Breast epithelium (tissue), 4 donors: ENCODE results near the gene KCNC3. TPM values are rescaled to one million over a fixed set of nuclear protein-coding genes. Genes with fewer than 3 reads are reported as not detected.

Experiments used
- DNase-seq, 2 donors: peaks; one replicate each; pipeline ENCODE4 v3.0.0-alpha.2; 2019; ENCODE audit warnings: low spot score in 2 of 2
- H3K27ac ChIP-seq, 2 donors: fragments of 200-600 bp; sonication (generic) in 1 of 2; one replicate each; pipeline ENCODE4 v1.5.1; 2016 to 2019; ENCODE audit warnings: mild to moderate bottlenecking in 1 of 2
- H3K27me3 ChIP-seq, 2 donors: fragments of 200-600 bp; sonication (generic) in 1 of 2; one replicate each; pipeline versions ENCODE4 v1.5.1 to v1.6.0; 2017 to 2019; ENCODE audit warnings: control low read depth in 1 of 2, mild to moderate bottlenecking in 1 of 2
- H3K36me3 ChIP-seq: fragments of 200-600 bp; one replicate; pipeline ENCODE4 v1.5.1; 2019
- H3K4me1 ChIP-seq, 2 donors: fragments of 200-600 bp; sonication (generic); one replicate each; pipeline ENCODE4 v1.5.1; 2016 to 2019; ENCODE audit warnings: control low read depth in 1 of 2
- H3K4me3 ChIP-seq, 3 donors: fragments of 200-600 bp; sonication (generic); 1 replicate in 2 of 3; 2 replicates in 1 of 3; pipeline ENCODE4 v1.5.1; 2016 to 2019; ENCODE audit warnings: mild to moderate bottlenecking in 3 of 3, moderate library complexity in 2 of 3
- H3K9me3 ChIP-seq, 2 donors: fragments of 200-600 bp; sonication (generic) in 1 of 2; one replicate each; pipeline ENCODE4 v1.5.1; 2016 to 2019; ENCODE audit warnings: control low read depth in 1 of 2
- POLR2A ChIP-seq: fragments of 450-650 bp; IDR thresholded peaks from one replicate; pipeline ENCODE4 v1.6.1; 2016; ENCODE audit warnings: antibody characterized with exemption, mild to moderate bottlenecking, moderate library complexity
- POLR2AphosphoS5 ChIP-seq, 3 donors: sonication (generic); formaldehyde crosslinking; IDR thresholded peaks; one replicate each; pipeline ENCODE4 v1.6.1; 2017; ENCODE audit warnings: antibody characterized with exemption in 3 of 3
- intact Hi-C: fragments of 100-400 bp; cut with DNase I; formaldehyde crosslinking; loops from one replicate; pipeline ENCODE4 v1.15.1; 2023; ENCODE audit warnings: low total_unique reads
- total RNA-seq, 3 donors: library from RNA; depleted of rRNA; stranded (reverse); fragments of >200 nt; gene quantifications; one replicate each; pipeline ENCODE4 v1.1.0, GENCODE V29; 2016
- TF ChIP-seq, protein P1 (sequence below), 3 donors: fragments of 450-650 bp; IDR thresholded peaks; one replicate each; pipeline ENCODE4 v1.5.1; 2016 to 2017; ENCODE audit warnings: antibody characterized with exemption in 3 of 3, mild to moderate bottlenecking in 3 of 3, moderate library complexity in 3 of 3

Gene KCNC3
- total RNA-seq, 3 donors from 2014 or later: 0.32 to 3.7 (median 1.6) TPM

DNA sequence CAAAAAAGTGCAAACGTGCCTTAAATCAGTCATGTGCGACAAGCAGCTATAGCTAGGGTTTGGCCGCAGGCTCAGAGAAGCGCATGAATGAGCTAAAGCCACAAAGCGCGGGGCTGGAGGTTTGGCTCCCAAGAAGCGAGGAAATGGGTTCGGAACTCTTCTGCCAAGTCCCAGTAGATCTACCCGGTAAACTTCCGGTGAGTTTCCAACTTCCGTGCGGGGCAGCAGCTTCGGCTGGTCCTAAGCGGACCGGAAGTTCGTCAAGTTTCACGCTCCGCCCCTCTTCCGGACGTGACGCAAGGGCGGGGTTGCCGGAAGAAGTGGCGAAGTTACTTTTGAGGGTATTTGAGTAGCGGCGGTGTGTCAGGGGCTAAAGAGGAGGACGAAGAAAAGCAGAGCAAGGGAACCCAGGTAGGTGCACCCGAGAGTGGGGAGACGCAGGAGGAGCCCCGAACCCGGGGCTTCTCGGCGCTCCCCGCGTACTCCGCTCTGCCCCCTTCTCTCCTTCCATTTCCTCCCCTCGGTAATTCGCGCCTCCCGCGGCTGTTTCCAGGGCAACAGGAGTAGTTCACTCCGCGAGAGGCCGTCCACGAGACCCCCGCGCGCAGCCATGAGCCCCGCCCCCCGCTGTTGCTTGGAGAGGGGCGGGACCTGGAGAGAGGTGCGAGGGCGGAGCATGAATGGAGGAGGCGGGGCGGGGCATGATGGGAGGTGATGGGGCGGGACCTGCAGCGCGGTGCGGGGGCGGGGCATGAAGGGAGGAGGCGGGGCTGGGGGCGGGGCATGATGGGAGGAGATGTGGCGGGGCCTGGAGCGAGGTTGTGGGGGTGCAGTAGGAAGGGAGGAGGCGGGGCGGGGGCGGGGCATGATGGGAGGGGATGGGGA lies 47.2 kb upstream of the KCNC3 start, which contains the start of gene NR1H2:
Gene NR1H2, plus strand, starts transcription at position 292 of the 885 bp plus-strand sequence. CDS start 1,149 bp downstream, outside the sequence.
- intact Hi-C loops: no loop called here

DNA sequence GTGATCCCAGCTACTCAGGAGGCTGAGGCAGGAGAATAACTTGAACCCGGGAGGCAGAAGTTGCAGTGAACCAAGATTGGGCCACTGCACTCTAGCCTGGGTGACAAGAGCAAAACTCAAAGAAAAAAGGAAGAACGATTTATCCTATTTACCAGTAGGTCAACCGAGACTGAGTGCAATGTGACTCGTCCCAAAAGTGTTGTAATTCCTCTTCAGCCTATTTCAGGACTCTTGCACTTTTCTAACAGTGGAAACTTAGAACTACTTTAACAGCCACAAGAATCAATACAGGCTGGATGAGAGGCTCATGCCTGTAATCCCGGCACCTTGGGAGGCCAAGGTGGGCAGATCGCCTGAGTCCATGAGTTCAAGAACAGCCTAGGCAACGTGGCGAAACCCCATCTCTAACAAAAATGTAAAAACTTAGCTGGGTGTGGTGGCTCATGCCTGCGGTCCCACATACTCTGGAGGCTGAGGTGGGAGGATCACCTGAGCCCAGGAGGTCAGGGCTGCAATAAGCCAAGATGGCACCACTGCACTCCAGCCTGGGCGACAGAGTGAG lies 42.8 kb upstream of the KCNC3 start:
- Histone ChIP-seq H3K36me3 (no peaks in the 10 kb centered on the region), H3K27ac (no peak overlapping the region), H3K4me1 (no peaks in the 10 kb centered on the region), H3K27me3 (no peaks in the 10 kb centered on the region), H3K9me3 (no peaks in the 10 kb centered on the region), H3K4me3 (no peak overlapping the region)
- DNase-seq: no peak
- TF ChIP-seq, protein P1, sequence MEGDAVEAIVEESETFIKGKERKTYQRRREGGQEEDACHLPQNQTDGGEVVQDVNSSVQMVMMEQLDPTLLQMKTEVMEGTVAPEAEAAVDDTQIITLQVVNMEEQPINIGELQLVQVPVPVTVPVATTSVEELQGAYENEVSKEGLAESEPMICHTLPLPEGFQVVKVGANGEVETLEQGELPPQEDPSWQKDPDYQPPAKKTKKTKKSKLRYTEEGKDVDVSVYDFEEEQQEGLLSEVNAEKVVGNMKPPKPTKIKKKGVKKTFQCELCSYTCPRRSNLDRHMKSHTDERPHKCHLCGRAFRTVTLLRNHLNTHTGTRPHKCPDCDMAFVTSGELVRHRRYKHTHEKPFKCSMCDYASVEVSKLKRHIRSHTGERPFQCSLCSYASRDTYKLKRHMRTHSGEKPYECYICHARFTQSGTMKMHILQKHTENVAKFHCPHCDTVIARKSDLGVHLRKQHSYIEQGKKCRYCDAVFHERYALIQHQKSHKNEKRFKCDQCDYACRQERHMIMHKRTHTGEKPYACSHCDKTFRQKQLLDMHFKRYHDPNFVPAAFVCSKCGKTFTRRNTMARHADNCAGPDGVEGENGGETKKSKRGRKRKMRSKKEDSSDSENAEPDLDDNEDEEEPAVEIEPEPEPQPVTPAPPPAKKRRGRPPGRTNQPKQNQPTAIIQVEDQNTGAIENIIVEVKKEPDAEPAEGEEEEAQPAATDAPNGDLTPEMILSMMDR (IDR thresholded peaks at IDR 0.05): no peak
- TF ChIP-seq POLR2AphosphoS5 (IDR thresholded peaks at IDR 0.05) (no peak), POLR2A (no peak)
- intact Hi-C loops: no loop called here

More for the DNA sequence above, 47.2 kb upstream of the KCNC3 start, which contains the start of gene NR1H2:
- H3K36me3 ChIP-seq: no peaks in the 10 kb centered on the region
- TF ChIP-seq POLR2AphosphoS5 (IDR thresholded peaks at IDR 0.05) (peak; percentile 93 to 98 (median 97)), POLR2A (peak; percentile 81)
- TF ChIP-seq, protein P1 (IDR thresholded peaks at IDR 0.05): no peak
- peak within 1 kb of the TSS; percentile 99 for H3K27ac ChIP-seq
- H3K9me3 ChIP-seq: no peaks in the 10 kb centered on the region
- H3K4me3 ChIP-seq: peak within 1 kb of the TSS; percentile 75 to 95 (median 81)
- no peaks in the 10 kb centered on the region for H3K27me3 ChIP-seq
- no peaks in the 10 kb centered on the region for H3K4me1 ChIP-seq
- peak; percentile 93 for DNase-seq

DNA sequence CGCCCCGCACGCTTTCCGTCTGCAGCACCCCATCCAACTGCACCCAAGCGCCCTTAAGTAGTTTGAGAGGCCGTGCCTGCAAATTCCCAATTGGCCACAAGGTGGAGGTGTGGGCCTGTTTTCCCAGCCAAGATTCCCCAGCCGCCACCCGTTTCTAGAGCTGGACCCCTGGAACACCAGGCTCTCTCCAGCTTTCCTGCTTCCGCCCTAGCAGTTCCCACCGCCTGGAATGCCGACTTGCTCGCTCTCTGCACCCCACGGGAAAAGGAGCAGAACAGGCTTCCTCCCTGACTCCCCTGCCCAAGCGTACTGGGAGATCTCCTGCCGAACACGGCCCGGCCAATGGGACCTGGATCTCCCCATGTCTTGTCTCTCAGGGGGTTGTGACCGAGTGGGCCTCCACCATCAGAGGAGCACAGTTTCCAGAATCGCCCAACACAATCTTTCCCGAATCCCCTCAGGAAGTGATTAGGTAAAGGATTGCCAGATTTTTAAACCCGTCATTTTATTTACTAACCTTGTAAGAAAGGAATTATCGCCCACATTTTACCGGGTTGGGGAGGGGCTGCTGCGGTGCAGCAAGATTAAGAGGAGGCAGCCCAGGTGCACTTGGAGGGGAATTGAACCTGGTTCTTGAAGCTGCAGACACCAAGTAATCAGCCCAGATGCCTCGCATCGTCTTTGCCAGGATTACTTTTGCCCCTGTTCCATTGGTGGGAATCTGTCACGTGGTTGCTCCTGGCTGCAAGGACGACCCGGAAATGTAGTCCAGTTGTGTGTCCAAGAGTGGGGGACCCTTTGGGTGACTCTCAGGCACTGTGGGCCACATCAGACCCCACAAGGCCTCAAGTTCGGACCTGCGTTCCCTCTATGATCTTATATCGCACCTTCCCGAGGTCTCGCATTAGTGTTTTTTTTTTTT lies 39.7 kb upstream of the KCNC3 start:
- H3K36me3 ChIP-seq: no peaks in the 10 kb centered on the region
- H3K4me1 ChIP-seq: no peaks in the 10 kb centered on the region
- TF ChIP-seq POLR2AphosphoS5 (IDR thresholded peaks at IDR 0.05): no peak
- TF ChIP-seq, protein P1 (IDR thresholded peaks at IDR 0.05): peak; percentile 75 to 89 (median 88)
- TF ChIP-seq POLR2A: no peak
- peak; percentile 82 to 86 for DNase-seq
- intact Hi-C loops: no loop called here
- H3K27ac ChIP-seq: peak overlapping the region; percentile 36 to 66
- no peaks in the 10 kb centered on the region for H3K9me3 ChIP-seq
- H3K27me3 ChIP-seq: no peaks in the 10 kb centered on the region
- H3K4me3 ChIP-seq: peak overlapping the region; percentile 56 to 71 (median 67)

DNA sequence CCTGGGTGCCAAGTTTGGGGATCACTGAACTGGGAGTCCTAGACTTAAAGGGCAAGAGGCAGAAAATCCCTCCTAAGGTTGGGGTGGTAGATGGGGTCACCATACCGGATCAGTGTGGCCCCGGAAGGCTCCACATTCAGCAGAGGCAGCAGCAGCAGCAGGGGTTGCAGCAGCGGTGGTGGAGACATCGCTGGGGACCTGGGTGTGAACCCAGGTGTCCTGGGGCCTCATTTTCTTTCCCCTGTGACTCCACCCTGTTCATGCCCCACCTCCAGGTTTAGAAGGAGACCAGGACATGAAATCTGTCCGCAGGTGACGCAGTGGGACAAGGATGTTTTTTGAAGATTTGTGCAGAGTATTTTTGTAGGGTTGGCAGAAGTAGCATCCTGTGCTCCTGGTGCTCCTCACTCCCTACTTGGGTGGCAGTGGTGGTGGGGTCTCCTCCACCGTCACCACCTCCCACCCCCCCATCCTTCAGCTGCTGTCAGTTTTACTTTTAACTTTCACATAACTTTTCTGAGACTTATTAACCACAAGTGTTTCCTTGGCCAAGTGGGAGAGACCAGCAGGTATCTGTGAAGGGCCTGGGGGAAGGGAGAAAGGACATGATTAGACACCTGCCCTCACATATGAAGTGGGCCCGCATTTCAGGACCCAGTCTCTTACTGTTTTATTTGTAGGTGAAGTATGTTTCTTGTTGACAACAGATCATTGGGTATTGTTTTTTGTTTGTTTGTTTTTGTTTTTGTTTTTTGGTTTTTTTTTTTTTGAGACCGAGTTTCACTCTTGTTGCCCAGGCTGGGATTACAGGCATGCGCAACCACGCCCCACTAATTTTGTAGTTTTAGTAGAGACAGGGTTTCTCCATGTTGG lies 36.5 kb upstream of the KCNC3 start, which contains the start of gene NAPSA:
Gene NAPSA, minus strand, starts transcription at position 206 of the 873 bp plus-strand sequence. Its CDS starts 18 bp downstream, at position 188.
- no peak for TF ChIP-seq POLR2A
- TF ChIP-seq, protein P1 (IDR thresholded peaks at IDR 0.05): no peak
- no peak for TF ChIP-seq POLR2AphosphoS5 (IDR thresholded peaks at IDR 0.05)
- no peak within 1 kb of the TSS for H3K27ac ChIP-seq
- intact Hi-C loops: no loop called here

More for the DNA sequence above, 36.5 kb upstream of the KCNC3 start, which contains the start of gene NAPSA:
- H3K4me1 ChIP-seq: no peaks in the 10 kb centered on the region
- H3K9me3 ChIP-seq: no peaks in the 10 kb centered on the region
- no peak for DNase-seq
- no peaks in the 10 kb centered on the region for H3K27me3 ChIP-seq
- H3K4me3 ChIP-seq: no peak within 1 kb of the TSS
- H3K36me3 ChIP-seq: no peaks in the 10 kb centered on the region
